Measurements from ENCODE around the gene CDH4.

The CDH4 gene

GRCh38 chr20:61731363-61732181 is 479.5 kb downstream of the CDH4 start:
- FAIRE-seq = no peak

GRCh38 chr20:61732511-61733210 is 480.6 kb downstream of the CDH4 start:
- no peak for FAIRE-seq

- FAIRE-seq = no peak
These were observed 481.2 kb downstream of the CDH4 start for GRCh38 chr20:61733216-61733615.

- no peak for FAIRE-seq
These were observed 482.1 kb downstream of the CDH4 start for GRCh38 chr20:61733891-61734732.

- no peak for FAIRE-seq
These were observed 482.9 kb downstream of the CDH4 start for GRCh38 chr20:61734733-61735502.

DNA sequence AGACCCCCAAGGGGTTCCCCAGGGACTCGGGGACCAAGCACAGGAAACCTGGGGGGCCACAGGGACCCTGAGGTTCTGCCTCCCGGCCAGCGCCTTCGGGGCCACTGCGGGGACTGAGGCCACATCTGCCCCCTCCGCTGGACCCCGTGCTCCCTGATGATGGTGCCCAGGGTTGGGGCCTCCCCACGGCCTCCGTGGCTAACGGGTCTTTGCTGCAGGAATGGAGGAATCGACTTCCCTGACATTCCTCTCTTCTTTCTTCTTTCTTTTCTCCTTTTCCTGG is 483.4 kb downstream of the CDH4 start:
- no peak for FAIRE-seq

GRCh38 chr20:61736001-61736635 is 484.1 kb downstream of the CDH4 start:
- no peak for FAIRE-seq

GRCh38 chr20:61736751-61737310 is 484.8 kb downstream of the CDH4 start:
- no peak for FAIRE-seq

GRCh38 chr20:61737346-61737745 is 485.3 kb downstream of the CDH4 start:
- no peak for FAIRE-seq

GRCh38 chr20:61737812-61738443 is 485.9 kb downstream of the CDH4 start:
- no peak for FAIRE-seq

- FAIRE-seq = no peak
These were observed 486.6 kb downstream of the CDH4 start for GRCh38 chr20:61738601-61739069.

DNA sequence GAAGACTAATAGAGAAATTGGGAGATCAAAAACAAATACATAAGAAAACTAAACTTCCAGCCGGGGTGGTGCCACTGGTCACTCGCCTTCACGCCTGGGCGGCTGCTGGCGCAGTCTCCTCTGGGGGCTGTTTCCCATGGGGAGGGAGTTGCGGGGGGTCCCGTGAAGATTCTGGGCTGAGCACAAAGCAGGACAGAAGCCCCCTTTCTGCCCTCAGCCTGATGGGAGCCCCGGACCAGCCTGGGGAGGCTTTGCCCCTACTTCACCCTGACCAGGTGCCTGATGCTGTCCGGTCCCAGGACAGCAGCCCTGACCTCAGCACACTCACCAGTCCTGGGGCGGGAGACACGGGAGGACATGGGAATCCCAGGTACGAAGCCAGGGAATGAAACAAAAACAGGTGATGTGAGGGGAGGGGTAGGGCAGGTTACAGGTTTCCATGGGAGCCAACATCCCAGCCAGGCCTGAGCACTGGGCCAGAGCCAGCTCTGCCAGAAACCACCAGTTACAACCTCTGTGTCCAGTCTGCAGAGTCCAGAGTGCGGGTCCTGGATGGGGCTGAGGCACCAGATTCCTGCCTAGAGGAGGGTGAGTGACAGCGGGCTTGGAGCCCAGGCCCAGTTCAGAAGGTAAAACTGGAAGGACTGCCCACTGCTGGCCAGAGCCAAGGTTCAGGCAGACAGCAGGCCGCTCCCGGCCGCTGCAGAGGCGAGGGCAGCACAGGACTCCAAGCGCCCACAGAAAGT is 487.2 kb downstream of the CDH4 start:
- FAIRE-seq = no peak

- FAIRE-seq = no peak
These were observed 487.7 kb downstream of the CDH4 start for GRCh38 chr20:61739832-61740118.

- no peak for FAIRE-seq
These were observed 490.2 kb downstream of the CDH4 start for GRCh38 chr20:61742097-61742825.

- FAIRE-seq = no peak
These were observed 491.5 kb downstream of the CDH4 start for GRCh38 chr20:61743606-61744005.

DNA sequence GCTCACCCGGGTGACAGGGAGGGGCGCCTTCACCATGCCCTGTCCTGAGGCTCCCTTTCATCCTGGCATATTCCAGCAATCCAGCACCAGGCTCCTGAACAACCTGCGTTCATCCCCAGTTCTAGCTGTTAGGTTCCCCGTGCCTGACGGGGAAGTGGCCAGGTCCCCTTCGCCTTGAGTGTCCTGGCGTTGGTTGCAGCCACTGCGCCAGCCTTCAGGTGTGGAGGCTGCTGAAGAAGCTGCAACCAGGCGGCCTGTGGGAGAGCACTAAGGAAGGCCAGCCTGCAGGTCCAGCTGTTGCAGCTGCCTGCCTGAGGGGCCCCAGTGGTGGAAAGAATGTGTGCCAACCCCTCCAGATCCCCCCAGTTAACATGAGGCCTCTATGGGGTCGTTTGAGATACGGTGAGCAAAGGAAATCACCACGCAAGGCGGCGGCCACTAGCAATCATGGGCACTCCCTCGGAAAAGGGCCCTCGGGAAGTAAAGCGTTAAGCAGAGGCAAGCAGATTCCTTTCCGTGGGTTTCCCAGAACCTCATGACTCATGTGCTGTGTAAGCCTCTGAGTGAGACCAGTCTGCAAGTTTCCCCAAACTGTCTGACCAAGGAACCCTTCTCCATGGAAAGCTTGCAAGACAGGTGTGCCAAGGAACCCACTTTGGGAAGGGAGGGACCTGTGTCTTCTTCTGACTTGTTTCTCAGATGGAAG is 492.8 kb downstream of the CDH4 start:
- no peak for FAIRE-seq

DNA sequence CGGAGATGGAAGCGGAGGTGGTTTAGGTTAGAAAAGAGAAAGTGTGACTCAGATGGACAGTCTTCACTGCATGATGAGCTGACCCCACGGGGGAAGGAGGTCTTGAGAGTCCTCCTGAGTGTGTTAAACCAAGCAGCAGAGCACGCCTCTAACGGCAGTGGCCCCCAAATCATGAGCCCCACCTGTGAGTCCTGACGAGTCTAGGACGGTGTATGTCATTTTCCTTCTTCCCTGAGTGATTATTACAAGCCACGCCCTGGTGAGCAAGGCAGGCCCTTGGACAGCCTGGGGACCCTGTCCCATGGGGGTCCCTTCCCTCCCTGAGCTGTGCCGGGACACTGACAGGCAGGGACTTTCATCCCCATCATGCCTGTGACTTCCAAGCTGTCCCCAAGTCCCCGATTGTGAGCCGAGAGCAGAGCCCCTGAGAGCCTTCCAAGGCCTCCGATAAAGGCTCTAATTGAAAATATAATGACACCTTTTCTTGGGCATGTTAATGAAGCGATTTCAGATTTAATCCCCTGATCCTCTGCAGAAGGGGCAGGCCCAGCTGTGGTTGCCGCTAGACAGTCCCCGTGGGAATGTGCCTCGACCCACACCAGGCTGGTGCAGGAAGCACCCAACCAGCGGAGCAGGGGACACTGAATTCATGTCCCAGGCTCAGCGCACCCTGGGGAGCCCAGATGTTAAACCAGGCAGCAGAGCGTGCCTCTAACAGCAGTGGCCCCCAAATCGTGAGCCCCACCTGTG is 493.5 kb downstream of the CDH4 start:
- no peak for FAIRE-seq

GRCh38 chr20:61746147-61746646 is 494.1 kb downstream of the CDH4 start:
- FAIRE-seq = no peak

- FAIRE-seq = no peak
These were observed 494.7 kb downstream of the CDH4 start for GRCh38 chr20:61746781-61747180.

All from TTC549 (cell line).